K562 (cell line): Measurements from ENCODE around the gene RSBN1L. TPM values are rescaled to one million over a fixed set of nuclear protein-coding genes. Genes with fewer than 3 reads are reported as not detected.

Experiments used
- PCBP1 ChIP-seq: fragments of 200-400 bp; formaldehyde crosslinking; IDR thresholded peaks from 2 replicates; pipeline ENCODE4 v1.6.1; 2018; ENCODE audit warnings: mild to moderate bottlenecking, low read depth, low read length; ENCODE audit not compliant: poor library complexity, severe bottlenecking
- RB1 ChIP-seq: fragments of 450-650 bp; IDR thresholded peaks from 2 replicates; pipeline ENCODE4 v1.6.1; 2017; ENCODE audit warnings: low read depth, mild to moderate bottlenecking
- ZNF589 ChIP-seq: fragments of 200-800 bp; sonication (Bioruptor generic); IDR thresholded peaks from 2 replicates; pipeline ENCODE4 v1.6.1; 2016; ENCODE audit warnings: low read depth, missing genetic modification characterization, missing compliant biosample characterization
- ZNF778 ChIP-seq: fragments of 450-650 bp; formaldehyde crosslinking; IDR thresholded peaks from 2 replicates; pipeline ENCODE4 v1.4.0; 2020; ENCODE audit warnings: mild to moderate bottlenecking, moderate library complexity
- polyA plus RNA-seq, 8 experiments: library from polyadenylated mRNA; depleted of rRNA in 4 of 8; stranded (reverse) in 5 of 8; unstranded in 3 of 8; fragments of >200 nt; fragmentation: Nextera tagmentation in 2 of 8; fragmentation: Illumina TruSeq in 1 of 8; extraction: Ambion mirVana in 2 of 8; extraction: Trizol in 1 of 8; gene quantifications; 2 replicates each; pipeline versions ENCODE4 v1.2.1 to v1.2.3, GENCODE V29; 2011 to 2014; ENCODE audit warnings: inconsistent platforms in 1 of 8, missing spikeins in 1 of 8
- total RNA-seq, 7 experiments: library from RNA; depleted of rRNA in 6 of 7; stranded (reverse); fragments of >200 nt in 6 of 7; fragmentation: Illumina TruSeq in 2 of 7; extraction: Trizol in 2 of 7; gene quantifications; 2 replicates each; pipeline versions ENCODE4 v1.2.1 to v1.2.3, GENCODE V29; 2011 to 2021; ENCODE audit warnings: low replicate concordance in 1 of 7
- TF ChIP-seq, protein P1 (sequence below), 2 experiments: fragments of 450-650 bp; IDR thresholded peaks; 2 replicates each; pipeline ENCODE4 v1.6.1; 2016; ENCODE audit warnings: mild to moderate bottlenecking in 2 of 2, borderline replicate concordance in 1 of 2, low read depth in 1 of 2, moderate library complexity in 1 of 2

RSBN1L gene
- total and polyA plus RNA-seq, 9 of the 15 experiments (the other 6 are each of a cell fraction or from before 2014, with no cell fraction given) = 6.2 to 35.2 (median 20.1) TPM

DNA sequence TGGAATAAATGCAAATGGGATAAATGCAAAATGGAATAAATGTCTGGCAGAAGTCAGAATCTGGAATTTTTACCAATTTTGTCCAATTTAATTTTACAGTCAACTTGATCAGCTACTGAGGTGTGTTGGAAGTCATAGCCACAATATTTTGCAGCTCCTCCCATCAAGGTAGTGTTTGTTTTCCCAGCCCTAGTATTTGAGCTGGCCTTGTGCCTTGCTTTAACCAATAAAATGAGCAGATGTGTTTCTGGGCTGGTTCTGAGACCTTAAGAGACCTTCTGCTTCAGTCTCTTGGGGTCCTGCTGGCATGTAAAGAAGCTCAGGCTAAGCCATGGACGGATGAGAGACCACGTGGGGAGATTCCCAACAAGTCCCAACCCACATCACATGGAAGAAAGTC is 42.7 kb upstream of the RSBN1L start (continued):
- TF ChIP-seq, protein P1, sequence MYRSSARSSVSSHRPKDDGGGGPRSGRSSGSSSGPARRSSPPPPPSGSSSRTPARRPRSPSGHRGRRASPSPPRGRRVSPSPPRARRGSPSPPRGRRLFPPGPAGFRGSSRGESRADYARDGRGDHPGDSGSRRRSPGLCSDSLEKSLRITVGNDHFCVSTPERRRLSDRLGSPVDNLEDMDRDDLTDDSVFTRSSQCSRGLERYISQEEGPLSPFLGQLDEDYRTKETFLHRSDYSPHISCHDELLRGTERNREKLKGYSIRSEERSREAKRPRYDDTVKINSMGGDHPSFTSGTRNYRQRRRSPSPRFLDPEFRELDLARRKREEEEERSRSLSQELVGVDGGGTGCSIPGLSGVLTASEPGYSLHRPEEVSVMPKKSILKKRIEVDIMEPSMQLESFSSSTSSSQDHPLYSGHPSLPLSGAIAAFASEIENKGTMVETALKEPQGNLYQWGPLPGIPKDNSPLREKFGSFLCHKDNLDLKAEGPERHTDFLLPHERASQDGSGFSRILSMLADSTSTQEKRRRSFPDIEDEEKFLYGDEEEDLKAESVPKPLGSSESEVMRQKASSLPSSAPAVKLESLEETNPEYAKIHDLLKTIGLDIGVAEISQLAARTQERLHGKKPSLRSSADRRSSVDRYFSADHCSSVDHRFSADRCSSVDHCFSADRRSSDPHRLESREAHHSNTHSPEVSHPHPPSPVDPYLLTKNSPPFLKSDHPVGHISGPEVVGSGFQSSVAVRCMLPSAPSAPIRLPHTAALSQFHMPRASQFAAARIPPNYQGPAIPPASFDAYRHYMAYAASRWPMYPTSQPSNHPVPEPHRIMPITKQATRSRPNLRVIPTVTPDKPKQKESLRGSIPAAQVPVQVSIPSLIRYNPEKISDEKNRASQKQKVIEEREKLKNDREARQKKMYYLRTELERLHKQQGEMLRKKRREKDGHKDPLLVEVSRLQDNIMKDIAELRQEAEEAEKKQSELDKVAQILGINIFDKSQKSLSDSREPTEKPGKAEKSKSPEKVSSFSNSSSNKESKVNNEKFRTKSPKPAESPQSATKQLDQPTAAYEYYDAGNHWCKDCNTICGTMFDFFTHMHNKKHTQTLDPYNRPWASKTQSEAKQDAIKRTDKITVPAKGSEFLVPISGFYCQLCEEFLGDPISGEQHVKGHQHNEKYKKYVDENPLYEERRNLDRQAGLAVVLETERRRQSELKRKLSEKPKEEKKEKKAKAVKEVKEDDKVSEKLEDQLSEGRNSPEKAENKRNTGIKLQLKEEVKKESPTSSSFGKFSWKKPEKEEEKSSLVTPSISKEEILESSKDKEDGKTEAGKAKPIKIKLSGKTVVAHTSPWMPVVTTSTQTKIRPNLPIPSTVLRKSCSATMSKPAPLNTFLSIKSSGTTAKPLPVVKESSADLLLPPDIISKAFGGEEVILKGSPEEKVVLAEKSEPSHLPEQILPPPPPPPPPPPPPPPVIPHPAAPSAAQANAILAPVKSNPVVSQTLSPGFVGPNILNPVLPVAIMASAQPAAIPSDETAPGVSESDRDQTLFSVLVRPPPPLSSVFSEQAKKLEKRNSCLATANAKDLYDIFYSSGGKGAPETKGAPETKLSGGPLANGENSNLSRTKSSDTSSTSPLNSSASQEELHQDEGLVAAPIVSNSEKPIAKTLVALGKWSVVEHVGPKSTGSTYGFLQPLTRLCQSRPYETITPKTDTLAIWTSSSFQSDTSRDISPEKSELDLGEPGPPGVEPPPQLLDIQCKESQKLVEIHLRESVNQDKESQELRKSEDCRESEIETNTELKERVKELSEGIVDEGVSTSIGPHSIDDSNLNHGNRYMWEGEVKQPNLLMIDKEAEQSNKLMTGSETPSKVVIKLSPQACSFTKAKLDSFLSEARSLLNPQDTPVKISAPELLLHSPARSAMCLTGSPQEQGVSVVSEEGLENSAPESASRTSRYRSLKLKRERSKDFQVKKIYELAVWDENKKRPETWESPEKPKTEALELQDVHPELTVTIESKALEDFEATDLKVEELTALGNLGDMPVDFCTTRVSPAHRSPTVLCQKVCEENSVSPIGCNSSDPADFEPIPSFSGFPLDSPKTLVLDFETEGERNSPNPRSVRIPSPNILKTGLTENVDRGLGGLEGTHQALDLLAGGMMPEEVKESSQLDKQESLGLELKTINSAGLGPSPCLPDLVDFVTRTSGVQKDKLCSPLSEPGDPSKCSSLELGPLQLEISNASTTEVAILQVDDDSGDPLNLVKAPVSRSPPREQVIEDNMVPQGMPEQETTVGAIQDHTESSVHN (IDR thresholded peaks at IDR 0.05; ENCODE audit: borderline replicate concordance in 1 of 2, low read depth in 1 of 2) = no peak
- no peak for TF ChIP-seq ZNF778 (CRISPR knock-in tag)
- TF ChIP-seq ZNF589 (CRISPR knock-in tag) = no peak
- TF ChIP-seq RB1 = no peak
- TF ChIP-seq PCBP1 = no peak
